Measurements from ENCODE around the gene ALOX5.
"Not testable (repeated sequence)": the region's sequence is repeated elsewhere in the genome, so short reads cannot be mapped to it uniquely, and the experiment has no call there.

ALOX5 gene

DNA sequence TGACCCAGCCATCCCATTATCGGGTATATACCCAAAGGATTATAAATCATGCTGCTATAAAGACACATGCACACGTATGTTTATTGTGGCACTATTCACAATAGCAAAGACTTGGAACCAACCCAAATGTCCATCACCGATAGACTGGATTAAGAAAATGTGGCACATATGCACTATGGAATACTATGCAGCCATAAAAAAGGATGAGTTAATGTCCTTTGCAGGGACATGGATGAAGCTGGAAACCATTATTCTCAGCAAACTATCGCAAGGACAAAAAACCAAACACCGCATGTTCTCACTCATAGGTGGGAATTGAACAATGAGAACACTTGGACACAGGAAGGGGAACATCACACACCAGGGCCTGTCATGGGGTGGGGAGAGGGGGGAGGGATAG lies 41.0 kb downstream of the ALOX5 start:
- not testable (repeated sequence) for H3K9ac ChIP-seq (ENCODE audit: low read length); H3K18ac ChIP-seq (ENCODE audit: low read depth in 1 of 2, low read length in 2 of 2); H3K9me3 ChIP-seq (ENCODE audit: control insufficient read depth, low read length); H3K4ac ChIP-seq (ENCODE audit: low read depth in 1 of 2, low read length in 2 of 2); H2BK15ac ChIP-seq (ENCODE audit: low read depth, poor library complexity, severe bottlenecking); H2AK5ac ChIP-seq (ENCODE audit: low read length, severe bottlenecking); H2BK12ac ChIP-seq (ENCODE audit: low read length in 2 of 2); H2BK120ac ChIP-seq (ENCODE audit: low read depth, low read length); H3K36me3 ChIP-seq (ENCODE audit: control insufficient read depth in 1 of 2, insufficient read depth in 2 of 2, low read depth in 1 of 2, low read length in 2 of 2); H3K4me3 ChIP-seq (ENCODE audit: insufficient read depth in 1 of 2, low read depth in 1 of 2, low read length in 2 of 2); H4K91ac ChIP-seq (ENCODE audit: low read length); H3K4me2 ChIP-seq (ENCODE audit: low read length, poor library complexity, severe bottlenecking); H3K27ac ChIP-seq (ENCODE audit: low read length, poor library complexity, severe bottlenecking); H2AFZ ChIP-seq (ENCODE audit: low read depth, low read length); H3K23ac ChIP-seq (ENCODE audit: low read length in 2 of 2); H2BK5ac ChIP-seq (ENCODE audit: low read depth, low read length, poor library complexity, severe bottlenecking); H3K79me1 ChIP-seq (replicated peaks; ENCODE audit: low read length, poor library complexity, severe bottlenecking); DNase-seq; H3K14ac ChIP-seq (ENCODE audit: low read length in 2 of 2); H4K8ac ChIP-seq (ENCODE audit: low read length)
- H3K27me3 ChIP-seq (ENCODE audit: control insufficient read depth in 1 of 2, insufficient read depth in 1 of 2, low read length in 2 of 2), result peaks cover 16 to 34% of the 10 kb centered on the region in 2 experiments
- H3K4me1 ChIP-seq (ENCODE audit: control insufficient read depth, insufficient read depth, low read depth, low read length), result peaks cover 14% of the 10 kb centered on the region
- 100% methylated on average over 1 of the region's 5 CpGs for WGBS

DNA sequence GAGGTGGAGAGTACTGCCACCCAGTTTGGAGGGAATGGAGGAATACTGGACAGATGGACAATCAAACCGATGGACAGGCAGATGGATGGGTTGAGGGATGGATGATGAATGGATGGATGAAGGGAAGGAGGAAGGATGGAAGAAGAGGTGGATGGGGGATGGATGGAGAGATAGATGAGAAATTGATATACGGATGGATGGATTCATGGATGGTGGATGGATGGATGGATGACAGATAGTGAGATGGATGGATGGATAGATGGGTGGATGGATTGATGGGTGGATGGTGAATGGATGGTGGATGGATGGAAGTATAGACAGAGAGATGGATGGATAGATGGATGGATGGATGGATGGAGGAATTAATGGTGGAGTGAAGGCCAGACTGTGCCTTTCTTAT lies 42.6 kb downstream of the ALOX5 start:
- no peak overlapping the region for H3K4me3 ChIP-seq (ENCODE audit: insufficient read depth in 1 of 2, low read depth in 1 of 2, low read length in 2 of 2)
- H3K27ac ChIP-seq (ENCODE audit: low read length, poor library complexity, severe bottlenecking), result no peak overlapping the region
- no peak overlapping the region for H3K4me2 ChIP-seq (ENCODE audit: low read length, poor library complexity, severe bottlenecking)
- H2BK120ac ChIP-seq (ENCODE audit: low read depth, low read length), result no peak overlapping the region
- H2AFZ ChIP-seq (ENCODE audit: low read depth, low read length), result no peak overlapping the region
- no peak overlapping the region for H3K18ac ChIP-seq (ENCODE audit: low read depth in 1 of 2, low read length in 2 of 2)
- no peak overlapping the region for H4K91ac ChIP-seq (ENCODE audit: low read length)
- peaks cover 19 to 37% of the 10 kb centered on the region in 2 experiments for H3K27me3 ChIP-seq (ENCODE audit: control insufficient read depth in 1 of 2, insufficient read depth in 1 of 2, low read length in 2 of 2)
- H3K79me1 ChIP-seq (replicated peaks; ENCODE audit: low read length, poor library complexity, severe bottlenecking), result no peaks in the 10 kb centered on the region
- H3K4ac ChIP-seq (ENCODE audit: low read depth in 1 of 2, low read length in 2 of 2), result no peak overlapping the region
- no peak for DNase-seq
- no peak overlapping the region for H3K14ac ChIP-seq (ENCODE audit: low read length in 2 of 2)
- no peaks in the 10 kb centered on the region for H3K36me3 ChIP-seq (ENCODE audit: control insufficient read depth in 1 of 2, insufficient read depth in 2 of 2, low read depth in 1 of 2, low read length in 2 of 2)
- H3K9me3 ChIP-seq (ENCODE audit: control insufficient read depth, low read length), result no peaks in the 10 kb centered on the region
- H3K23ac ChIP-seq (ENCODE audit: low read length in 2 of 2), result no peak overlapping the region
- no peak overlapping the region for H2BK15ac ChIP-seq (ENCODE audit: low read depth, poor library complexity, severe bottlenecking)
- peaks cover 20% of the 10 kb centered on the region for H3K4me1 ChIP-seq (ENCODE audit: control insufficient read depth, insufficient read depth, low read depth, low read length)
- no peak overlapping the region for H2AK5ac ChIP-seq (ENCODE audit: low read length, severe bottlenecking)
- no peak overlapping the region for H2BK12ac ChIP-seq (ENCODE audit: low read length in 2 of 2)
- no peak overlapping the region for H3K9ac ChIP-seq (ENCODE audit: low read length)
- H2BK5ac ChIP-seq (ENCODE audit: low read depth, low read length, poor library complexity, severe bottlenecking), result no peak overlapping the region
- no peak overlapping the region for H4K8ac ChIP-seq (ENCODE audit: low read length)
- WGBS, result 94% methylated on average over 2 of the region's 2 CpGs

DNA sequence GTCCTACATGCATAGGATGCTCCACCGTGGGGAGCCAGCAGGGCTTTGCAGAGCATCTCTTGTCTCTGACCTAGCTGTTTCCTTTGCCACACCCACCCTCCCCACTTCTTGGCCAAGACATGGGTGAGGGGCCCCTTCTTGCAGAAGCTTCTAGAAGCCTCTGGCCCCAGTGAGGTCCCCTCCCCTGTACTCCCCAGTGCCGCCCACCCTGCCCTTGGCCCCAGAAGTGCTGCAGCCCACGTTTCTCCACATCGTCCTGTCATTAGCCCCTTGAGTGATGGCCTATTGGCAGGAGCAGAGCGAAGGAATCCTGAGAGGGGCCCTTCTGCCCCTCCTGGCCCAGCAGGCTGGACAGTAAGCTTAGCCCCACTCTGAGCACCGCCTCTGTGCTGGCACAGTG lies 43.7 kb downstream of the ALOX5 start:
- H3K79me1 ChIP-seq (replicated peaks; ENCODE audit: low read length, poor library complexity, severe bottlenecking), result no peaks in the 10 kb centered on the region
- no peak overlapping the region for H2BK5ac ChIP-seq (ENCODE audit: low read depth, low read length, poor library complexity, severe bottlenecking)
- no peak overlapping the region for H3K14ac ChIP-seq (ENCODE audit: low read length in 2 of 2)
- no peak overlapping the region for H4K8ac ChIP-seq (ENCODE audit: low read length)
- no peak overlapping the region for H2BK15ac ChIP-seq (ENCODE audit: low read depth, poor library complexity, severe bottlenecking)
- peaks cover 11 to 40% of the 10 kb centered on the region in 2 experiments for H3K27me3 ChIP-seq (ENCODE audit: control insufficient read depth in 1 of 2, insufficient read depth in 1 of 2, low read length in 2 of 2)
- H2BK12ac ChIP-seq (ENCODE audit: low read length in 2 of 2), result no peak overlapping the region
- 86% methylated on average over 6 of the region's 6 CpGs for WGBS
- H3K4me1 ChIP-seq (ENCODE audit: control insufficient read depth, insufficient read depth, low read depth, low read length), result peaks cover 20% of the 10 kb centered on the region
- no peak overlapping the region for H4K91ac ChIP-seq (ENCODE audit: low read length)
- no peak overlapping the region for H2AK5ac ChIP-seq (ENCODE audit: low read length, severe bottlenecking)
- H3K9me3 ChIP-seq (ENCODE audit: control insufficient read depth, low read length), result no peaks in the 10 kb centered on the region
- no peak overlapping the region for H3K27ac ChIP-seq (ENCODE audit: low read length, poor library complexity, severe bottlenecking)
- H3K9ac ChIP-seq (ENCODE audit: low read length), result no peak overlapping the region
- no peak overlapping the region for H3K4ac ChIP-seq (ENCODE audit: low read depth in 1 of 2, low read length in 2 of 2)
- no peak for DNase-seq
- H3K4me2 ChIP-seq (ENCODE audit: low read length, poor library complexity, severe bottlenecking), result no peak overlapping the region
- no peak overlapping the region for H3K18ac ChIP-seq (ENCODE audit: low read depth in 1 of 2, low read length in 2 of 2)
- no peak overlapping the region for H2AFZ ChIP-seq (ENCODE audit: low read depth, low read length)
- no peak overlapping the region for H3K4me3 ChIP-seq (ENCODE audit: insufficient read depth in 1 of 2, low read depth in 1 of 2, low read length in 2 of 2)
- no peak overlapping the region for H3K23ac ChIP-seq (ENCODE audit: low read length in 2 of 2)
- H2BK120ac ChIP-seq (ENCODE audit: low read depth, low read length), result no peak overlapping the region
- H3K36me3 ChIP-seq (ENCODE audit: control insufficient read depth in 1 of 2, insufficient read depth in 2 of 2, low read depth in 1 of 2, low read length in 2 of 2), result no peaks in the 10 kb centered on the region

DNA sequence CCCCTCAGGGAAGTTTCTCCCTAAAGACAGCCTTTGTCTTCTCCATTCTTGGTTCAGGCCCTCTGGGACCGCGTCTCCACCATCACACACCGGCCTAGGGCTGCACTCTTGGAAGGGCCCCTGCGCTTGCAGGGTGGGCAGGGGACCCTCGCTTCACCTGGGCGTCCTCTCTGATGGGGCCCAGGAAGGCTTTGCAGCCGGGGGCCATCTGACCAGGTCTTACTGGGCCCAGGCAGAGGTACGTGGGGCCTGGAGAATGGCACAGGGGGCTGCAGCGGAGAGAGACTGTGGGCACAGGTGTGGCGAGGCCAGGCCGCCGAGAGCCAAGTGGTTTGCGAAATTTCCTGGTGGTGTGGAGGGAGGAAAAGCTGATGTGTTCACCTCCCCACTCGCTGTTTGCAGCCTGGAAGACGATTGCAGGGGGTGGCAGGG lies 44.4 kb downstream of the ALOX5 start:
- no peak for DNase-seq
- peaks cover 15 to 44% of the 10 kb centered on the region in 2 experiments for H3K27me3 ChIP-seq (ENCODE audit: control insufficient read depth in 1 of 2, insufficient read depth in 1 of 2, low read length in 2 of 2)
- no peak overlapping the region for H3K23ac ChIP-seq (ENCODE audit: low read length in 2 of 2)
- no peak overlapping the region for H4K8ac ChIP-seq (ENCODE audit: low read length)
- H3K4me1 ChIP-seq (ENCODE audit: control insufficient read depth, insufficient read depth, low read depth, low read length), result peaks cover 20% of the 10 kb centered on the region
- H3K4me3 ChIP-seq (ENCODE audit: insufficient read depth in 1 of 2, low read depth in 1 of 2, low read length in 2 of 2), result peak overlapping the region in 1 of 2 experiments; percentile 73
- H4K91ac ChIP-seq (ENCODE audit: low read length), result no peak overlapping the region
- H2BK120ac ChIP-seq (ENCODE audit: low read depth, low read length), result no peak overlapping the region
- H3K27ac ChIP-seq (ENCODE audit: low read length, poor library complexity, severe bottlenecking), result no peak overlapping the region
- H3K18ac ChIP-seq (ENCODE audit: low read depth in 1 of 2, low read length in 2 of 2), result no peak overlapping the region
- H3K36me3 ChIP-seq (ENCODE audit: control insufficient read depth in 1 of 2, insufficient read depth in 2 of 2, low read depth in 1 of 2, low read length in 2 of 2), result no peaks in the 10 kb centered on the region
- H3K9ac ChIP-seq (ENCODE audit: low read length), result peak overlapping the region; percentile 74
- H3K4me2 ChIP-seq (ENCODE audit: low read length, poor library complexity, severe bottlenecking), result peak overlapping the region; percentile 90
- no peak overlapping the region for H3K14ac ChIP-seq (ENCODE audit: low read length in 2 of 2)
- H2BK5ac ChIP-seq (ENCODE audit: low read depth, low read length, poor library complexity, severe bottlenecking), result no peak overlapping the region
- no peak overlapping the region for H2BK12ac ChIP-seq (ENCODE audit: low read length in 2 of 2)
- peak overlapping the region; percentile 91 for H2AFZ ChIP-seq (ENCODE audit: low read depth, low read length)
- H2AK5ac ChIP-seq (ENCODE audit: low read length, severe bottlenecking), result no peak overlapping the region
- H3K79me1 ChIP-seq (replicated peaks; ENCODE audit: low read length, poor library complexity, severe bottlenecking), result no peaks in the 10 kb centered on the region
- H2BK15ac ChIP-seq (ENCODE audit: low read depth, poor library complexity, severe bottlenecking), result no peak overlapping the region
- H3K4ac ChIP-seq (ENCODE audit: low read depth in 1 of 2, low read length in 2 of 2), result no peak overlapping the region
- 77% methylated on average over 15 of the region's 15 CpGs for WGBS
- no peaks in the 10 kb centered on the region for H3K9me3 ChIP-seq (ENCODE audit: control insufficient read depth, low read length)

Data from mesenchymal stem cell (in vitro differentiated cells and primary cell).